BLaER1 (cell line): ENCODE measurements around the gene DDX10.

Experiments used
- H3K27ac ChIP-seq: shearing (Covaris generic); formaldehyde crosslinking; 2 replicates; pipeline ENCODE4 v1.8.1; 2022
- H3K27me3 ChIP-seq: shearing (Covaris generic); formaldehyde crosslinking; 2 replicates; pipeline ENCODE4 v1.8.1; 2022
- H3K36me3 ChIP-seq: shearing (Covaris generic); formaldehyde crosslinking; 2 replicates; pipeline ENCODE4 v1.8.1; 2022
- H3K4me1 ChIP-seq: shearing (Covaris generic); formaldehyde crosslinking; 2 replicates; pipeline ENCODE4 v1.8.1; 2022
- H3K4me2 ChIP-seq: shearing (Covaris generic); formaldehyde crosslinking; 2 replicates; pipeline ENCODE4 v1.8.1; 2022
- H3K4me3 ChIP-seq: shearing (Covaris generic); formaldehyde crosslinking; 2 replicates; pipeline ENCODE4 v1.8.1; 2022
- H3K9ac ChIP-seq: shearing (Covaris generic); formaldehyde crosslinking; 2 replicates; pipeline ENCODE4 v1.8.1; 2022
- H3K9me3 ChIP-seq: shearing (Covaris generic); formaldehyde crosslinking; 2 replicates; pipeline ENCODE4 v1.8.1; 2022
- H4K20me1 ChIP-seq: shearing (Covaris generic); formaldehyde crosslinking; 2 replicates; pipeline ENCODE4 v1.8.1; 2022
- Cebpa-rat ChIP-seq: shearing (Covaris generic); IDR thresholded peaks from 2 replicates; pipeline ENCODE4 v1.8.1; 2022

The DDX10 gene

DNA sequence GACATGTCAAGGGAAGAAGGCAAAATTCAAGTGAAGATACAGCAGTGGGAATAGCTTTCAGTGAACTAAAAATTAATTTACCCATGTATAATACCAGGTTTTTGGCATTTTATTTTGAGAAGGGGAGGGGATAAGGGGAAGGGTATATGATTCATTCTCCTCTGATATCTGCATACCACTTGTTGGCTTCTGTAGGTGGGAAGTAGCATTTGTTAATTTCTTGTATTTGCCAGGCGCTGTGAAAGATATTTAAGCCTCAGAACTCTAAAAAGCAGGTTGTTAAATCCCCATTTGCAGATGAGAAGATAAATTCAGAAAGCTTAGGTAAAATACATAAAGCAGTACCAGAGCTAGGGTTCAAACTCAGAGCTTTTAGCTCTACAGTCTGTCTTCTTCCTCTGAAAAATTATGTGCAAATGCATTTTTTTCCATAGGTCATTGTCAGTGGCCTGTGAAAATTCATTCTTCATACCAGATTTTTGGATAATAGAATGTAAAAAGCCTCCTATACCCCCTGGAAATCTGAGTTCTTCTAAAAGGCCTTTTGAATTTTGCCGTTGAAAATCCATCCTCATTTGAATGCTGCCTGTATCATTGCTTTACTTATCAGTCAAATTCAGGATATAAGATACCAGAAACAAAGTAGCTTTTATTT, 221.3 kb downstream of the DDX10 start:
- TF ChIP-seq Cebpa-rat = no peak
- H4K20me1 ChIP-seq = 0 out of 2 replicates have a peak, but pooled peaks cover 5% of the 10 kb centered on the region
- H3K4me2 ChIP-seq = no peak overlapping the region
- H3K9me3 ChIP-seq = no peaks in the 10 kb centered on the region
- H3K4me3 ChIP-seq = no peak overlapping the region
- no peaks in the 10 kb centered on the region for H3K36me3 ChIP-seq
- H3K4me1 ChIP-seq = no peaks in the 10 kb centered on the region
- no peaks in the 10 kb centered on the region for H3K27me3 ChIP-seq
- no peak overlapping the region for H3K27ac ChIP-seq
- no peak overlapping the region for H3K9ac ChIP-seq

DNA sequence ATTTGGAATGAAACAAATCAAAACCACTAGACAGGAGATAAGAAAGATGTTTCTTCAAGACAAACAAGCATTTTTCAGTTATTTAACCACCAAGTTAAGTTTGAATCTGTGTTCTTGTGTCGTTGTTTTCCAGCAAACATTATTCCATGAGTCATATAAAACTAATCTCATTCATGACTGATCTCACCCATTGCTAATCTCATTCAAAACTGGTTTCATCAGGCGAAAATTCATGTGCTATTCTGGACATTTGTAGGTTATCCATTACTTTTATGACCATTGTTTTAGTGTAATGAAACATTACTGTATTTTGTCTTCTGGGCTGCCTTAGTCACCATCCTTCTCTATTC, 221.8 kb downstream of the DDX10 start:
- no peaks in the 10 kb centered on the region for H3K27me3 ChIP-seq
- H3K4me1 ChIP-seq = no peaks in the 10 kb centered on the region
- no peak overlapping the region for H3K27ac ChIP-seq
- no peaks in the 10 kb centered on the region for H3K9me3 ChIP-seq
- H3K4me3 ChIP-seq = no peak overlapping the region
- TF ChIP-seq Cebpa-rat = no peak
- H3K4me2 ChIP-seq = no peak overlapping the region
- no peak overlapping the region for H3K9ac ChIP-seq
- H3K36me3 ChIP-seq = no peaks in the 10 kb centered on the region
- H4K20me1 ChIP-seq = 0 out of 2 replicates have a peak, but pooled peaks cover 5% of the 10 kb centered on the region

DNA sequence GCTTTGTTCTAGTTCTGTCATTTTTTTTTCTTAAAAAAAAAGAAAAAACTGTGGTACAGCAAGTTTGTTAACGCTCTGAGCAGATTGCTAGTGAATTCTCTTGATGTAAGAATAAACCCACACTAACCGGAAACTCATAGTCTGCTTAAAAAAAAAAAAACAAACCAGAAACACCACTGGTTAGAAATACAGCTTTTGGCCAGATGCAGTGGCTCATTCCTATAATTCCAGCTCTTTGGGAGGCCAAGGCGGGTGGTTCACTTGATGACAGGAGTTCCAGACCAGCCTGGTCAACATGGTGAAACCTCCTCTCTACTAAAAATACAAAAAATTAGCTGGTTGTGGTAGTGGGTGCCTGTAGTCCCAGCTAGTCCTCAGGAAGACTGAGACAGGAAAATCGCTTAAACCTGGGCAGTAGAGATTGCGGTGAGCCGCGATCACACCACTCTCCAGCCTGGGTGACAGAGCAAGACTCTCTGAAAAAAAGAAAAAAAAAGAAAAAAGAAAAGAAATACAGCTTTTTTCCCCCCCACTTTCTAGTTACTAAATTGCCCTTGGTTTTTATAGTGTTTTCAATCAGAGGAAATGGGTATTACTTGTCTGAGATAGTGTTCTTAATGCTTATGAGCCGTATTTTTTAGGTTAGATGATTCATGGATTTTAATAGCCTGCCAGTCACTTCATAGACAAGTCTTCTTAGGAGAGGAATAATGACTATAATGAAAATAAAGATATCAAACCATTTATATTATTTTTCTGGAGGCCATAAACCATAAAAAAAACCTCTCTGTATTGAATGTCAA, 222.8 kb downstream of the DDX10 start:
- no peak overlapping the region for H3K4me2 ChIP-seq
- no peaks in the 10 kb centered on the region for H3K27me3 ChIP-seq
- H3K27ac ChIP-seq = no peak overlapping the region
- 0 out of 2 replicates have a peak, but pooled peaks cover 5% of the 10 kb centered on the region for H4K20me1 ChIP-seq
- H3K36me3 ChIP-seq = no peaks in the 10 kb centered on the region
- H3K9ac ChIP-seq = no peak overlapping the region
- no peak for TF ChIP-seq Cebpa-rat
- no peak overlapping the region for H3K4me3 ChIP-seq
- H3K4me1 ChIP-seq = no peaks in the 10 kb centered on the region
- H3K9me3 ChIP-seq = no peaks in the 10 kb centered on the region

DNA sequence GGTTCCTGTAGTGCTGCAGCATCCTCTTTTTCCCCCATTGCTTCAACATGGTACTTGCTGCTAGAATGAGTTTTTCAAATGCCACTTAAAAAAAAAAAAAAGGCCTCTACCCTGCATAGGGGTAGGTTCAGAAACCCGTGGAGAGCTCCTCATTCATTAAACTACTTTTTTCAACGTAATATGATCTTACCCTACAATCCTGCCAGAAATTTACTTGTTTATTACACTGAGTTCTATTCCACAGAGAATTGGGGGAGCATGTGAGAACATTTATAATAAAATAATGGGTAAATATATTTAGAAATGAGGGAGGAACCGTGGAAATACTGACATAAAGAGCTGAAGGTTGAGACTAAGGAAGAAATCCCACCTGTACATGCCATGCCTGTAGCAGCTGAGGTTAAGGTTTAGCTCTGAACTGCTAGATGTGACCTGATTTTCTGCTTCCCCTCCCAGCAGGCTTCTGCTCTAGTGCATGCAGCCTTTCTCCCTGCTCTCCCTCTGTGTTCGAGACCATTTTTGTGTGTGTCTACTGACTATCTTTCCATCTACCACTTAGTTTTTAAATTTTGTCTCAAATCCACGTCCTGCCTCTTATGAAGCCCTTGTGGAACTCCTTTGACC, 225.7 kb downstream of the DDX10 start:
- Histone ChIP-seq H3K4me1 (no peaks in the 10 kb centered on the region), H3K4me3 (no peak overlapping the region), H4K20me1 (0 out of 2 replicates have a peak, but pooled peaks cover 5% of the 10 kb centered on the region), H3K27me3 (no peaks in the 10 kb centered on the region), H3K9me3 (no peaks in the 10 kb centered on the region), H3K4me2 (no peak overlapping the region), H3K9ac (no peak overlapping the region), H3K27ac (no peak overlapping the region), H3K36me3 (no peaks in the 10 kb centered on the region)
- TF ChIP-seq Cebpa-rat = no peak

DNA sequence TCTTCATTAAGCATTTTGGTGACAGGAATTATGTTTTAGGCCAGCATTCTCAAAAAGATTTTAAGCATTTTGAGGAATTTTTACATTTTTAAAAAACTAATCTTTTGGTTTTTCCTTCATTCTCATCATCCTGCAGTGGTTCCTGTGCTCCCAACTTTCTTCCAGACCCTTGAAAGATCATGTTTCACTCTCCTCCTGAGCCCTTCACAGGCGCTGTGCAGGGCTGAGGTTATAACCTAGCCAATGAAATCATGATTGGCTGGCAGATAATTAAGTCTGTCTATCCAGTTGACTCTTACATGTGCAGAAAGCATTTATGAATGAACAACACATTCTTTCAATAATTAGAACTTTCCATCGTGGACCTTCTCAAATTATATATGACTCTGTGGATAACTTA, 226.3 kb downstream of the DDX10 start:
- no peak overlapping the region for H3K4me3 ChIP-seq
- no peak overlapping the region for H3K4me2 ChIP-seq
- H4K20me1 ChIP-seq = 0 out of 2 replicates have a peak, but pooled peaks cover 5% of the 10 kb centered on the region
- no peak overlapping the region for H3K27ac ChIP-seq
- TF ChIP-seq Cebpa-rat = no peak
- H3K4me1 ChIP-seq = no peaks in the 10 kb centered on the region
- no peaks in the 10 kb centered on the region for H3K36me3 ChIP-seq
- H3K9ac ChIP-seq = no peak overlapping the region
- H3K9me3 ChIP-seq = no peaks in the 10 kb centered on the region
- no peaks in the 10 kb centered on the region for H3K27me3 ChIP-seq

DNA sequence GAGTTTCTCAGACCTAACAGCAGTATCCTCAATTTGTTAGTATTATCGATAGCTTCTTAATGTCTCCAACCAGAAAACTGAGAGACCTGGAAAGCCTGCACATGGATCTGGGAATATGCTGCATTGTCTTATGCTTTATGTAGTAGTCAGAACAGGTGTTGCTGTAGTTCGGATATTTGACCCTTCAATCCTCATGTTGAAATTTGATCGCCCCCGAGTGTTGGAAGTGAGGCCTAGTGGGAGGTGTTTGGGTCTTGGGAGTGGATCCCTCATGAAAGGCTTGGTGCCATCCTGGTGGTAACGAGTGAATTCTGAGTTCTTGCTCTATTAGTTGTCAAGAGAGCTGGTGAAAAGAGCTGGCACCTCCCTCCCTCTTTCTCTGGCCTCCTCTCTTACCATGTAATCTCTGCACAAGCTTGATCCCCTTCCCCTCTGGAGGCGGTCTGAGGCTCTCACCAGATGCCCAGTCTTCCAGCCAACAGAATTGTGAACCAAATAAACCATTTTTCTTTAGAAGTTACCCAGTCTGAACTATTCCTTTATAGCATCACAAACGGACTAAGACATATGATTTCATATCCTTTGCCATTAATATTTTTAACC, 227.1 kb downstream of the DDX10 start:
- no peak for TF ChIP-seq Cebpa-rat
- no peak overlapping the region for H3K4me2 ChIP-seq
- no peak overlapping the region for H3K27ac ChIP-seq
- 0 out of 2 replicates have a peak, but pooled peaks cover 5% of the 10 kb centered on the region for H4K20me1 ChIP-seq
- no peaks in the 10 kb centered on the region for H3K27me3 ChIP-seq
- H3K36me3 ChIP-seq = no peaks in the 10 kb centered on the region
- no peak overlapping the region for H3K9ac ChIP-seq
- no peak overlapping the region for H3K4me3 ChIP-seq
- no peaks in the 10 kb centered on the region for H3K9me3 ChIP-seq
- H3K4me1 ChIP-seq = no peaks in the 10 kb centered on the region

DNA sequence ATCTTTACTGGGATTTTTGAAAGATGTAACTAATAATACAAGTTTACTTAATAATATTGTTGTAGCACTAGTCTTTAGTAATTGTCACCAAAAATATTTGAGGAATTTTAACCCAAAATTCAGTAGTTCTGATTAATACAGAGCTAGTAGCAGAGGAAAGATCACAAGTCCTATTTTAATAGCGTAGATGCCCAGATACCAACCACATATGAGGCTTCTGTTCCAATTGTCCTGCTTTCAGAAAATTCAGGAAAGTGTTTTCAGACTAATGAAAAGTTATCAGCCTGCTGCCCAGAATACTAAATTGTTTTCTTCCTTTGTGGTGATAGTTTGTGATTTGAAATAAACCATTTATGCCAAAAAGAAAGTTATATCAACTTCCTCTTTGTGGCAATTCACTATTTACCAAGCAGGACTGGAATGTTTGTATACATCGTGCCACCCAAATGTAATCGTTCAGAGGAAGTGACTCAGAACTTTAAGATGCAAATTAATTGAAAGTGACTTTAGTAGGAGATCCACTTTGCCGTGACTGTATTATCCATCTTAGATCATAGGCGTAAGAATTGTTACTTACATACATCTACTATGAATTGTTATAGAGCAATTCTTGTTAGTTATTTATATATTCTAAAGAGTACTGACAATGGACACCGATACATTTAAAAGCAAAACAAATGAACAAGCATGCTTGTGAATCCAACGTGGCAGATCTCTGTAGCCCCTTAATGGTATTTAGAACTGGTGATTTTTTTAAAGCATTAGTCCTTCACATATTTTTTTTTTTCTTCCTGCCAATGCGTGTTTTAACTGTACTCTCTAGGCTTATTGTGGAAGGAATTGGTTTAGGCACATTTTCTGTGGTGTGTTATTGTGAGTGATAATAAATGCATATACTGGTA, 231.0 kb downstream of the DDX10 start:
- Histone ChIP-seq H3K9me3 (no peaks in the 10 kb centered on the region), H3K27ac (no peak overlapping the region), H3K36me3 (no peaks in the 10 kb centered on the region; the same call in 1 of the 2 replicates), H3K27me3 (no peaks in the 10 kb centered on the region), H3K9ac (no peak overlapping the region), H3K4me1 (no peaks in the 10 kb centered on the region), H4K20me1 (0 out of 2 replicates have a peak, but pooled peaks cover 2% of the 10 kb centered on the region), H3K4me3 (no peak overlapping the region), H3K4me2 (no peak overlapping the region)
- no peak for TF ChIP-seq Cebpa-rat

DNA sequence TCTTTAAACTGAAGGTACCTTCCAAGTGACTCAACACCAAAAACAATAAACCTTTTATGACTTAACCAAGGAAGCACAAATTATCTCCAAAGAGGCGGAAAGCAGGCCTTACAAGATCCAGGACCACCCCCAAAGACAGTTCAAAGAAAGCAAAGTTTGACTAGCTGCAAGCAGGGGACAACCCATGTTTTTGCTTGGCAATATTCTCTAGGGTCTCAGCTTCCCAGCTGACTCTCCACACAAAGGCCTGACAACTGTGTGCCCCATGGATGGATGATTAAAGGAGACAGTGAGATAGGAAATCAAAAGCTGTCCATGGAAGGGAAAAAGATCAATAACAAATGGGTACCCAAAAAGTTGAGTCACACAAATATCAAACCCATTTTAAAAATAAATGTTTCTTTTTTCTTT, 232.2 kb downstream of the DDX10 start:
- H3K27ac ChIP-seq = no peak overlapping the region

DNA sequence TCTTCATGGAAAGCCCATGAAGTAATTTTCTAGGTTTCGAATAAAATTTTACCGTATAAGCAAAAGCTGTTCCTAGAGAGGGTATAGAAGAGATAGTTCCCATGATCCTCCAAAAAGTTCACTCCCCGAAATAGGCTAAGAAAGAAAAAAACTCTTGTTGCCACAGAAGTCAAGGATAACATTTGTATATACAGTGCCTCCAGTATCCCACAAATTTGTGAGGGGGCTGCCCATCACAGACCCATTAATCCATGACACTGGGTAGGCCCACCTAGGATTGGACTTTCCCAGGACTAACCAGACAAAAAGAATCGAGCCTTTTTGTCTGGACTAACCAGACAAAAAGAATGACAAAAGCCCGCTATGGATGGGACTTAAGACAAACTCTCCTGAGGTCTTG, 233.0 kb downstream of the DDX10 start:
- Histone ChIP-seq H3K4me2 (no peak overlapping the region), H3K4me1 (no peaks in the 10 kb centered on the region), H3K9ac (no peak overlapping the region), H3K27me3 (no peaks in the 10 kb centered on the region), H3K27ac (no peak overlapping the region), H4K20me1 (no peaks in the 10 kb centered on the region), H3K9me3 (no peaks in the 10 kb centered on the region), H3K36me3 (no peaks in the 10 kb centered on the region; the same call in 1 of the 2 replicates), H3K4me3 (no peak overlapping the region)
- TF ChIP-seq Cebpa-rat = no peak

More for the DNA sequence above, 232.2 kb downstream of the DDX10 start:
- Histone ChIP-seq H3K4me1 (no peaks in the 10 kb centered on the region), H3K4me3 (no peak overlapping the region), H3K36me3 (no peaks in the 10 kb centered on the region; the same call in 1 of the 2 replicates), H4K20me1 (no peaks in the 10 kb centered on the region), H3K9me3 (no peaks in the 10 kb centered on the region), H3K9ac (no peak overlapping the region), H3K27me3 (no peaks in the 10 kb centered on the region), H3K4me2 (no peak overlapping the region)
- no peak for TF ChIP-seq Cebpa-rat
